ENCODE measurements around the gene PTPRM. TPM values are rescaled to one million over a fixed set of nuclear protein-coding genes. Genes with fewer than 3 reads are reported as not detected.

The PTPRM gene
- total and polyA plus RNA-seq, 12 donors: 31.7 to 116 (median 61.2) TPM

DNA sequence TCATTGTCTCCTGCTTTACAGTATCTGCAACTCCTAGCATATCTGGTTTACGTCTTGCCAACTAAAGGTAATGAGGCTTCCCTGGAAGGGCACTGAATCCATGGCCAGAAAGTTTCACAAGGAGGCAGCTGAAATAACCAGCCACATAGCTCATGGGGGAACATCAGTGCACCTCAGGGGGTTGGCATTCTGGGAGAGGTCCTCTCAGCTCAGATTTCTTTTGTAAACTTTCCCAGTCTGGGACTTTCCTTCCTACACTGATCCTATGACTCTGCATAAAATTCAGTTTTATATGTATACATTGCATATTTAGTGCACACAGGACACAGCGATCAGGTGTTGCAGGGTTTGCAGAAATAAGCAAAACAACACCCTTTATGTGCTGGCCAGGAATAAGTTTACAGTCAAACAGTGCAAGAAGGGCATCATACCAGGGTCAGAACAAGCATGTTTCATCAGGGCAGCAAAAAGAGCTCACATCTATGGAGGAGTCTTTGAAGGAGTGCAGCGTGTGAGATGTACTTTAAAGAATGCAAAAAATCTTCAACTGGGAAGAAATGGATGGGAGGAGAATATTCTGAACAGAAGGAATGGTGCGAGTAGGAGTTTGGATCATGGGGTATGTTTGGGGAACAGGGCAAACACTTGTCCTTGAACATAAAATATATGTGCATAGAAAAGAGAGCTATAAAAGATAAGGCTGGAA is 801.5 kb downstream of the PTPRM start:
- intact Hi-C loops (cut with DNase I): no loop called here
- TF ChIP-seq, protein P1, sequence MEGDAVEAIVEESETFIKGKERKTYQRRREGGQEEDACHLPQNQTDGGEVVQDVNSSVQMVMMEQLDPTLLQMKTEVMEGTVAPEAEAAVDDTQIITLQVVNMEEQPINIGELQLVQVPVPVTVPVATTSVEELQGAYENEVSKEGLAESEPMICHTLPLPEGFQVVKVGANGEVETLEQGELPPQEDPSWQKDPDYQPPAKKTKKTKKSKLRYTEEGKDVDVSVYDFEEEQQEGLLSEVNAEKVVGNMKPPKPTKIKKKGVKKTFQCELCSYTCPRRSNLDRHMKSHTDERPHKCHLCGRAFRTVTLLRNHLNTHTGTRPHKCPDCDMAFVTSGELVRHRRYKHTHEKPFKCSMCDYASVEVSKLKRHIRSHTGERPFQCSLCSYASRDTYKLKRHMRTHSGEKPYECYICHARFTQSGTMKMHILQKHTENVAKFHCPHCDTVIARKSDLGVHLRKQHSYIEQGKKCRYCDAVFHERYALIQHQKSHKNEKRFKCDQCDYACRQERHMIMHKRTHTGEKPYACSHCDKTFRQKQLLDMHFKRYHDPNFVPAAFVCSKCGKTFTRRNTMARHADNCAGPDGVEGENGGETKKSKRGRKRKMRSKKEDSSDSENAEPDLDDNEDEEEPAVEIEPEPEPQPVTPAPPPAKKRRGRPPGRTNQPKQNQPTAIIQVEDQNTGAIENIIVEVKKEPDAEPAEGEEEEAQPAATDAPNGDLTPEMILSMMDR (IDR thresholded peaks at IDR 0.05): no peak
- TF ChIP-seq POLR2A (IDR thresholded peaks at IDR 0.05): no peak
- no peaks in the 10 kb centered on the region for H3K9me3 ChIP-seq (replicated peaks in 1 of 3)
- H3K36me3 ChIP-seq (replicated peaks in 1 of 2): no peaks in the 10 kb centered on the region
- H3K27me3 ChIP-seq: no peaks in the 10 kb centered on the region
- no peak overlapping the region for H3K4me3 ChIP-seq
- no peak for DNase-seq
- 90 to 98% (median 92%) methylated on average over 4 of the region's 4 CpGs for WGBS, 4 donors
- H3K4me1 ChIP-seq (replicated peaks in 1 of 2): peaks cover 11 to 12% of the 10 kb centered on the region in 2 donors
- no peak overlapping the region for H3K27ac ChIP-seq

DNA sequence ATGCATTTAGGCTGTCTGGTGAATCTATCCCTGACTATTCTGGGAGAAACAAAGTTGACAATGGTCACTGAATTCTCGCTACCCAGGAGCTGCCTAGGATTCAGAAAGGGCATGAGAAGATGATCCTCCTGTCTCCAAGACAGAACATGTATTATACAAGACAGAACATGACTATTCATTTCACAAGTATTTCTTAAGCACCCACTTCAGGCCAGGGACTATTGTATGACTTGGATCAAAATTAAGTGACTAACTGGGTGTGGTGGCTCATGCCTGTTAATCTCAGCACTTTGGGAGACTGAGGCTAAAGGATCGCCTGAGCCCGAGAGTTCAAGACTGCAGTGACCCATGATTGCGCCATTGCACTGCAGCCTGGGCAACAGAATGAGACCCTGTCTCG is 806.4 kb downstream of the PTPRM start:
- no peak overlapping the region for H3K27ac ChIP-seq
- no peak overlapping the region for H3K4me3 ChIP-seq
- H3K27me3 ChIP-seq: no peaks in the 10 kb centered on the region
- TF ChIP-seq, protein P1 (IDR thresholded peaks at IDR 0.05): no peak
- TF ChIP-seq POLR2A (IDR thresholded peaks at IDR 0.05): no peak
- H3K36me3 ChIP-seq (replicated peaks in 1 of 2): peaks cover 0 to 7% of the 10 kb centered on the region in 2 donors
- intact Hi-C loops (cut with DNase I): no loop called here
- no peak for DNase-seq
- no peaks in the 10 kb centered on the region for H3K4me1 ChIP-seq (replicated peaks in 1 of 2)
- no peaks in the 10 kb centered on the region for H3K9me3 ChIP-seq (replicated peaks in 1 of 3)
- 91 to 98% (median 95%) methylated on average over 5 of the region's 5 CpGs for WGBS, 4 donors

DNA sequence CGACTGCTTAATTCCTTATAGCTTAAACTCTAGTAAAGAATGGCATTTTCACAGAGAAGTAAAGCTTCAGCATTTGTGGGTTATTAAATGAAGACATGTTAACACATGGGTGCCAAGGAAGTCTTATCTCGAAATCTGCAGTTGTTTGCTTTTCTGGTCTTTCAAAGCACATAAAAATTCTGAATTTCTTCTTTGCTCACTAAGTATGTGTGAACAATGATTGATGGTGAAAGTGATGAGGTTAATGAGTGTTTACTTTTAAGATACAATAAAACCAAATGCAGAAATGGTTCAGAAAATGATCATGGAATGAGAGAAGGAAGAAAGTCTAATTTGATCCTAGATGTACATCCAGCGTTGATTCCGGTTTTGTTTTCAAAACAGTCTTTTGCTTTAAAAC is 807.6 kb downstream of the PTPRM start:
- intact Hi-C loops (cut with DNase I): no loop called here
- Histone ChIP-seq H3K36me3 (replicated peaks in 1 of 2) (peaks cover 0 to 11% of the 10 kb centered on the region in 2 donors), H3K27ac (no peak overlapping the region), H3K9me3 (replicated peaks in 1 of 3) (no peaks in the 10 kb centered on the region), H3K4me1 (replicated peaks in 1 of 2) (no peaks in the 10 kb centered on the region), H3K4me3 (no peak overlapping the region), H3K27me3 (no peaks in the 10 kb centered on the region)
- WGBS, 4 donors: 93 to 96% (median 94%) methylated on average over 4 of the region's 4 CpGs
- no peak for DNase-seq
- TF ChIP-seq, protein P1 (IDR thresholded peaks at IDR 0.05): no peak
- no peak for TF ChIP-seq POLR2A (IDR thresholded peaks at IDR 0.05)

DNA sequence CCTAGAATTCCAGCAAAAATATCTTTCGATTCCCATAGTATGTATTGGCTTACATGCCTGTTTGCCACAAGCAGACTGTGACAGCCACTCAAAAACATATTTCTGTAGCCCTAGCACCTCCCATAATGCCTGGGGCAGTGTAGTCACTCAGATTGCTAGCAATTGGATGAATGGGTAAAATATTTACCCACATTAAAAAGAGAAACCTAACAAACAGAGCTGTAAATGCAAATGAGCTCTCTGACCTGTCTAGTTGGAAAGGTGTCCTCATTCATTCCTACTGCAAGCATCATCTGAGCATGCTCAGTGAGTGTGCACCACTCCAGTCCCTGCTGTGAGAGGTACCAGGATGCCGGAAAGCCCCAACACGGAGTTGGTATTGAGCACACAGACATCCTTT is 808.1 kb downstream of the PTPRM start:
- Histone ChIP-seq H3K4me3 (no peak overlapping the region), H3K36me3 (replicated peaks in 1 of 2) (peaks cover 0 to 11% of the 10 kb centered on the region in 2 donors)
- 89 to 97% (median 95%) methylated on average over 3 of the region's 3 CpGs for WGBS, 4 donors

More for the DNA sequence above, 808.1 kb downstream of the PTPRM start:
- no peaks in the 10 kb centered on the region for H3K4me1 ChIP-seq (replicated peaks in 1 of 2)
- H3K27ac ChIP-seq: no peak overlapping the region
- no peaks in the 10 kb centered on the region for H3K9me3 ChIP-seq (replicated peaks in 1 of 3)
- intact Hi-C loops (cut with DNase I): no loop called here
- TF ChIP-seq POLR2A (IDR thresholded peaks at IDR 0.05): no peak
- TF ChIP-seq, protein P1 (IDR thresholded peaks at IDR 0.05): no peak
- no peaks in the 10 kb centered on the region for H3K27me3 ChIP-seq
- no peak for DNase-seq
